GM23338 (cell line): Measurements from ENCODE around the gene OR4S2. TPM values are rescaled to one million over a fixed set of nuclear protein-coding genes. Genes with fewer than 3 reads are reported as not detected.

Source experiments
- ATAC-seq: fragments of 200-7000 bp; cut with Tn5 transposase; 3 replicates; pipeline ENCODE4 v1.9.1; 2020
- DNase-seq: peaks from one replicate; pipeline ENCODE4 v3.0.0-alpha.2; 2015; ENCODE audit warnings: low spot score
- H2AFZ ChIP-seq: fragments of 200-600 bp; sonication (generic); 2 replicates; pipeline ENCODE4 v1.8.0; 2016; ENCODE audit warnings: antibody characterized with exemption, mild to moderate bottlenecking, moderate library complexity
- H3F3A ChIP-seq: fragments of 200-600 bp; sonication (generic); replicated peaks from 2 replicates; pipeline ENCODE4 v1.8.0; 2017; ENCODE audit warnings: antibody characterized with exemption, mixed run types, low read depth
- H3K27ac ChIP-seq: fragments of 200-600 bp; sonication (generic); 2 replicates; pipeline ENCODE4 v1.6.1; 2016; ENCODE audit warnings: low read depth
- H3K27me3 ChIP-seq: fragments of 200-600 bp; sonication (generic); 2 replicates; pipeline ENCODE4 v1.8.0; 2016; ENCODE audit warnings: mild to moderate bottlenecking, mixed run types, moderate library complexity; ENCODE audit not compliant: insufficient read depth
- H3K36me3 ChIP-seq: fragments of 200-600 bp; sonication (generic); 2 replicates; pipeline ENCODE4 v1.8.0; 2016; ENCODE audit warnings: mild to moderate bottlenecking; ENCODE audit not compliant: insufficient read depth
- H3K4me1 ChIP-seq: fragments of 200-600 bp; sonication (generic); 2 replicates; pipeline ENCODE4 v1.8.0; 2016; ENCODE audit warnings: mild to moderate bottlenecking, moderate library complexity; ENCODE audit not compliant: insufficient read depth
- H3K4me2 ChIP-seq: fragments of 200-600 bp; sonication (generic); 2 replicates; pipeline ENCODE4 v1.7.1; 2017; ENCODE audit warnings: mixed run types
- H3K4me3 ChIP-seq: fragments of 200-600 bp; sonication (generic); 2 replicates; pipeline ENCODE4 v1.6.1; 2016; ENCODE audit warnings: mixed run types
- H3K79me2 ChIP-seq: fragments of 200-600 bp; sonication (generic); replicated peaks from 2 replicates; pipeline ENCODE4 v1.8.0; 2017; ENCODE audit warnings: mild to moderate bottlenecking; ENCODE audit not compliant: insufficient read depth
- H3K9me2 ChIP-seq: fragments of 200-600 bp; sonication (generic); 2 replicates; pipeline ENCODE4 v1.8.0; 2017; ENCODE audit not compliant: insufficient read depth
- H4K20me1 ChIP-seq: fragments of 200-600 bp; sonication (generic); replicated peaks from 2 replicates; pipeline ENCODE4 v1.8.0; 2017; ENCODE audit warnings: mild to moderate bottlenecking; ENCODE audit not compliant: insufficient read depth
- H3K27ac Mint-ChIP-seq: 2 replicates; pipeline ENCODE4 v1.8.0; 2020; ENCODE audit warnings: inconsistent platforms, mild to moderate bottlenecking, moderate library complexity, mixed read lengths
- H3K27me3 Mint-ChIP-seq: 3 replicates; pipeline ENCODE4 v1.8.0; 2022; ENCODE audit warnings: low read depth, mild to moderate bottlenecking, moderate library complexity, mixed read lengths, inconsistent platforms; ENCODE audit not compliant: insufficient read depth, poor library complexity
- H3K36me3 Mint-ChIP-seq: 3 replicates; pipeline ENCODE4 v1.8.0; 2021; ENCODE audit warnings: low read depth, mild to moderate bottlenecking, inconsistent platforms, moderate library complexity, mixed read lengths
- H3K4me1 Mint-ChIP-seq: 3 replicates; pipeline ENCODE4 v1.8.0; 2020; ENCODE audit warnings: mild to moderate bottlenecking, inconsistent platforms, mixed read lengths
- H3K4me3 Mint-ChIP-seq: 3 replicates; pipeline ENCODE4 v1.8.0; 2021; ENCODE audit warnings: moderate library complexity, mild to moderate bottlenecking, inconsistent platforms, mixed read lengths
- H3K9me3 Mint-ChIP-seq: 3 replicates; pipeline ENCODE4 v1.8.0; 2020; ENCODE audit warnings: moderate library complexity, mild to moderate bottlenecking, inconsistent platforms, mixed read lengths
- CREB1 ChIP-seq: fragments of 250-450 bp; sonication (Bioruptor Pico); IDR thresholded peaks from 2 replicates; pipeline ENCODE4 v1.5.0; 2020; ENCODE audit warnings: low read depth, mild to moderate bottlenecking, moderate library complexity
- CTCF ChIP-seq, 2 experiments: fragments of 200-600 bp in 1 of 2; sonication (generic) in 1 of 2; conservative IDR thresholded peaks; 2 replicates each; pipeline versions ENCODE4 v1.5.1 to v1.6.1; 2016 to 2017; ENCODE audit warnings: antibody characterized with exemption in 2 of 2, low read depth in 2 of 2, mild to moderate bottlenecking in 2 of 2, moderate library complexity in 1 of 2
- ETS1 ChIP-seq: IDR thresholded peaks from 2 replicates; pipeline ENCODE4 v1.6.1; 2016; ENCODE audit warnings: antibody characterized with exemption
- EZH2 ChIP-seq: fragments of 200-600 bp; sonication (generic); IDR thresholded peaks from one replicate; pipeline ENCODE4 v1.8.0; 2017; ENCODE audit warnings: antibody characterized with exemption, mild to moderate bottlenecking, low read depth; ENCODE audit not compliant: unreplicated experiment
- EZH2phosphoT487 ChIP-seq: fragments of 200-600 bp; sonication (generic); IDR thresholded peaks from one replicate; pipeline ENCODE4 v1.8.1; 2018; ENCODE audit warnings: antibody characterized with exemption; ENCODE audit not compliant: unreplicated experiment
- JUNB ChIP-seq: IDR thresholded peaks from one replicate; pipeline ENCODE4 v1.6.1; 2016; ENCODE audit warnings: antibody characterized with exemption; ENCODE audit not compliant: unreplicated experiment
- NANOG ChIP-seq: IDR thresholded peaks from 2 replicates; pipeline ENCODE4 v1.6.1; 2016; ENCODE audit warnings: antibody characterized with exemption, borderline replicate concordance
- POLR2AphosphoS5 ChIP-seq: IDR thresholded peaks from 2 replicates; pipeline ENCODE4 v1.6.1; 2016; ENCODE audit warnings: antibody characterized with exemption, low read depth
- REST ChIP-seq: IDR thresholded peaks from one replicate; pipeline ENCODE4 v1.6.1; 2018; ENCODE audit warnings: antibody characterized with exemption; ENCODE audit not compliant: unreplicated experiment
- STAT1 ChIP-seq: IDR thresholded peaks from one replicate; pipeline ENCODE4 v1.6.1; 2016; ENCODE audit warnings: antibody characterized with exemption; ENCODE audit not compliant: unreplicated experiment
- ZNF114 ChIP-seq: fragments of 250-450 bp; sonication (Bioruptor Pico); IDR thresholded peaks from 2 replicates; pipeline ENCODE4 v1.5.0; 2020; ENCODE audit warnings: mild to moderate bottlenecking, moderate library complexity
- ZNF331 ChIP-seq: fragments of 250-450 bp; sonication (Bioruptor Pico); IDR thresholded peaks from 2 replicates; pipeline ENCODE4 v1.5.0; 2020; ENCODE audit warnings: low read depth, mild to moderate bottlenecking, moderate library complexity
- ZNF462 ChIP-seq: fragments of 250-450 bp; sonication (Bioruptor Pico); IDR thresholded peaks from 2 replicates; pipeline ENCODE4 v1.5.0; 2020; ENCODE audit warnings: mild to moderate bottlenecking, moderate library complexity
- polyA plus RNA-seq: library from polyadenylated mRNA; unstranded; fragments of >200 nt; fragmentation: Nextera tagmentation; extraction: Ambion mirVana; gene quantifications from 2 replicates; pipeline ENCODE4 v1.2.1, GENCODE V29; 2016
- total RNA-seq: library from RNA; depleted of rRNA; stranded (reverse); fragments of >200 nt; shearing (Covaris generic); gene quantifications from 2 replicates; pipeline ENCODE4 v1.2.3, GENCODE V29; 2014

OR4S2 gene
- total and polyA plus RNA-seq, 2 experiments from 2014 or later, result not detected

GRCh38 chr11:55658031-55658573, 10.0 kb downstream of the OR4S2 start:
- Histone ChIP-seq H3K4me3 (no peak overlapping the region), H3K36me3 (peaks cover 7% of the 10 kb centered on the region; the same call in 1 of the 2 replicates), H3K27ac (no peak overlapping the region), H2AFZ (no peak overlapping the region), H3K4me2 (no peak overlapping the region), H3K9me2 (no peaks in the 10 kb centered on the region), H3K27me3 (no peaks in the 10 kb centered on the region), H3F3A (no peaks in the 10 kb centered on the region), H3K4me1 (no peaks in the 10 kb centered on the region), H4K20me1 (no peaks in the 10 kb centered on the region), H3K79me2 (no peaks in the 10 kb centered on the region)
- no peak overlapping the region for H3K27ac Mint-ChIP-seq
- no peaks in the 10 kb centered on the region for H3K27me3 Mint-ChIP-seq
- ATAC-seq, result no peak
- H3K9me3 Mint-ChIP-seq, result peaks cover 83% of the 10 kb centered on the region
- H3K4me3 Mint-ChIP-seq, result no peak overlapping the region
- no peak for DNase-seq
- no peak for TF ChIP-seq CTCF (conservative IDR thresholded peaks at IDR 0.05; ENCODE audit: low read depth in 2 of 2)
- TF ChIP-seq NANOG, result no peak
- TF ChIP-seq REST, result no peak
- TF ChIP-seq STAT1, result no peak
- TF ChIP-seq ZNF462 (CRISPR knock-in tag), result no peak
- TF ChIP-seq CREB1 (CRISPR knock-in tag), result no peak
- TF ChIP-seq ETS1, result no peak
- no peak for TF ChIP-seq ZNF331 (CRISPR knock-in tag)
- no peak for TF ChIP-seq ZNF114 (CRISPR knock-in tag)
- no peak for TF ChIP-seq POLR2AphosphoS5
- TF ChIP-seq EZH2phosphoT487, result no peak
- TF ChIP-seq EZH2, result no peak
- TF ChIP-seq JUNB, result no peak
- peaks cover 16% of the 10 kb centered on the region for H3K36me3 Mint-ChIP-seq
- H3K4me1 Mint-ChIP-seq, result no peaks in the 10 kb centered on the region
